GM18861 (cell line): Measurements from ENCODE around the gene PLXNC1.
A peak's percentile ranks its signal among the peaks of the same experiment; 100 is the strongest.

Experiments used
- ATAC-seq: cut with Tn5 transposase; IDR thresholded peaks from one replicate; pipeline ENCODE4 v1.9.1; 2021; ENCODE audit not compliant: unreplicated experiment

PLXNC1 gene

DNA sequence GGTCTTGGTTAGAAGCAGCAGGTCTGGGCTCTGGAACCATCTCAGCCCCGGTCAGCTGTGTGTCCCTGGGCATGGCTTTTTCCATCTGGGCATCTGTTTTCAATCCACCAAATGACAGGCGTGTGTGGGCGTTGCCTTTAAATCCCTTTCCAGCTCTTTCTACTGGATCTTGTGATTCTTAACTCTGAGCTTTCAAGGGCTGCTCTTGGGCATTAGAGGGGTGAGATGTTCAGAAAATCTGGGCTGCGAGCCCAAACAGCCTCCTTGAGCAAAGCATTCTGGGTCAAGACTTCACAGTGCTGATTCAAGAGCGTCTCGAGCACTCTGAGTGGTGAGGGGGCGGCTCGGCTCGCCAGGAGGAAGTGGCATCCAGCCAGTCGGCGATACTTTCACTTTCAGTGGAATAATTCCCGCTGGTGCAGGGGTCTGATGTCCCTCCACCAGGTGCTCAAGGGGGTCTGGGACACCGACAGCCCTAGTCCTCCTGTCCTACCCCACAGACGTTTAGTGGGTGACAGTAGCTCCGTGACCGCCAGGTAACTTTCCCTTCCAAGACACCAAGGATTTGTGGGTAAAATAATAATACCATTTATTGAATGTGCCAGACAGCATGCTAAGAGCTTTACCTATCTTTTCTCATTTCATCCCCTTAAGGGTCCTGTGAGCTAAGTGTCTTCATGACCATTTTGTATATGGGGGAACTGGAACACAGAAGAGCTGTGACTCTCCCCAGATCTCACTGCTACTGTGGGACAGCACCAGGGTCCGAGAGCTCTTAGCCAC is 114.0 kb downstream of the PLXNC1 start:
- peak; percentile 48 for ATAC-seq

DNA sequence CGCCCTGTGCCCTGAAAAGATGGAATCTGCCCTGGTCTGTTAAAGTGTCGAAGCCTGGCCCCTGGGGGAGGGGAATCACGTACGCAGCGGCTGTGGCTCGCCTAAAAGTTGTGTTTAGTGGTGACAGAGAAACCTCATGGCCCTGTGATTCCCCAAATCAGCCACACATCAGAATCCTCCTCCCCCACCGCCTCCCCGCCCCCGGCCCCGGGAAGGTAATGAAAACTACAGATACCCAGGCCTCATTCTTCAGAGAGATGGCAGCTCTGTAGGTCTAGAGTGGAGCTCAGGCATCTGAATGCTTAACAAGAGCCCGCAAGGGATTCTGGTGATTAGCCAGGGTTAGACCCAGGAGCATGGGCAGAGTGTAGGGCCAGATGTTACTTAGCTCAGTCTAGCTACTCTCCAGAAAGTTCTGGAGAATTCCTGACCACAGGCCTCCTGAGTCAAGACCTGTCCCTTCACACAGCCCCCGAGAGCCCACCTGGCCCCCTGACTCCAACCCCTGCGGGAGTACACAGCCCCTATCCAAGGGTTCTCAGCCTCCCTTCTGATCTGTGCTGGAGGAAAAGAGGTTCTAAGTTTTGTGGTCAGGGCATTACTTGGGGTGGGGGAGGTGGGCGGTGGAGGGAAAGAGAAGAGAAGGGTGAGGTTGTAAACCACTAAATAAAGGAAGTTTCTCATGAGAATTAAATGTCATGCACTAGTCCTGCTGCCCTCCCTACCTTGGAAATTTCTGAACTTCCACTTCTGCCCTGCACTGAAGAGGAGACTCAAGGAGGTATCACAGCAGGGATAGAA is 114.8 kb downstream of the PLXNC1 start:
- no peak for ATAC-seq

DNA sequence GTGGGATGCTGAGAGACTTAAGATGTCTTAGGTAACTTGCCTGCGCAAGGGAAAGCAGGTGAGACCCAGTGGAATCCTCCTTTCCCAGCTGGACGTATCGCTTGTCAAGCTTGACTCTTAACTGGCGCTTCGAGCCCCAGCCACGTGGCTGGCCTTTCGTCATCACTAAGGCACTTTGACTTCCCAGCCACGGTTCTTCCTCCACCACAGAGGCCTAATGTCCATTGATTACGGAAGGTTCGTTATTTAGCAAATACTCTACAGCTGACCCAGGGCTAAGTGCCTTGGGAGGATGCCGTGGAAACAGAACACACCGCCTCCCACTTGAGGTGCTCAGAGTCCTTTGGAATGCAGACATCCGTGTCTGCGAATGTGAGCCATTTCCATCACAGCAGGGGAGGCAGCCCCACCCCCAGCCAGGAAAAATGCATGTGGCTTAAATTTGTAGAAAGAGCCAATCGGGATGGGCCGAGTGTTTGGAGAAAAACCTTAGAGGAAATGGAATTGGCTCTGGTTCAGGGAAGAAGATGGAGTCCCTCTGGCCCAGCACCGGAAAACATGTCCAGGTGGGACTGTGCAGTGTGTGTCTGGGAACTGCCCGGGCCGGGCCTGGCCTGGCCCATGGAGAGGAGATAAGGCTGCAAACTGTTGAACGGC is 115.7 kb downstream of the PLXNC1 start:
- ATAC-seq = no peak

GRCh38 chr12:94264736-94265485 is 116.5 kb downstream of the PLXNC1 start:
- no peak for ATAC-seq

DNA sequence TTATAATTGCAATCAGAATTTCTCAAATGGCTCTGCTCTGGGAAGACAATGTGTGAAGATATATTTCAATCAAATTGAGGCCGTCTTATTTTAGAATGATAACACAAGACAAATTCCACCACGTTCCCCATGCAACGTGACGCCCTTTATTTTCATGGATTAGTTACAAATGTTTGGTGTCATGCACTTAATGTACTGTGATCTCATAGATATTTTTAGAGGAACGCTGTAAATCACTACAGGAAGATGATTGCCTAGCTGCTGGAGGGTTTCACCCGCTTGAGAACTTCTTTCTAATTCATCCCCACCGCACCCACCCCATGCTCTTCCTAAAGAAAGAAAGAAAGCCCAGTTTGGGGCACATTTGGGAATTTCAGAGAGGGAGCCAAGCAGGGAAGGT is 117.2 kb downstream of the PLXNC1 start:
- no peak for ATAC-seq

DNA sequence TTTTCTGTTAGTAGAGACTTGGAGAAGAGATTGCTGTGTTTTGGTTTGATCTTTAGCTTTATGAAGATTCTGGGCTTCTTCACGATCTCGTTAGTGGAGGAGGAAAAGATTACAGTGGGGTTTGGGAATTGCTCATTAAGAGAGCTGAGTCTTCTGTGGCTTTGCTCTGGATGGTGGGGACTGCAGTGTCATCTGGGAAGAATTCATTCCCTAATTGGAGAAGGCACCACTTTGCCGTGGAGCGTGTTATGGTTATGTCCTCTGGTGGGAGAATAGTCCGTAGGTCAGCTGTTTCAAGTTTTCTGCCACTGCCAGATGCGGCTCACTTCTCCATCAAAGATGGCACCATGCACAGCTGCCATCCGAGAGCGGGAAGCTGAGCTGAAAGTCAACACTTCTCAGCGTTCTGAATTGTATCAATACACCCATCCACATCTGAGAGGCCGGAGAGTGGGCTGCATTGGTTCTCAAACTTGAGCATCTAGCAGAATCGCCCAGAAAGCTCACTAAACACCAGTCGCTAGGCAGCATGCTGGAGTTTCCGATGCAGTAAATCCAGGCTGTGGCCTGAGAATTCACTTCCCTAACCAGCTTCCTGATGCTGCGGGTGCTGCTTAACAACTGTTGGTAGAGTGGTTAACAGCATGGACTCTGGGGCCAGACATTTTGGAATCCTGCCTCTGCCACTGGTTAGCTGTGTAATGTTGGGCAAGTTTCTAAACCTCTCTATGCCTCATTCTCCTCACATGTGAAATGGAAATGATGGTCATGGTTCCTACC is 117.8 kb downstream of the PLXNC1 start:
- no peak for ATAC-seq

- ATAC-seq = no peak
These were observed 118.6 kb downstream of the PLXNC1 start for GRCh38 chr12:94266796-94267536.

DNA sequence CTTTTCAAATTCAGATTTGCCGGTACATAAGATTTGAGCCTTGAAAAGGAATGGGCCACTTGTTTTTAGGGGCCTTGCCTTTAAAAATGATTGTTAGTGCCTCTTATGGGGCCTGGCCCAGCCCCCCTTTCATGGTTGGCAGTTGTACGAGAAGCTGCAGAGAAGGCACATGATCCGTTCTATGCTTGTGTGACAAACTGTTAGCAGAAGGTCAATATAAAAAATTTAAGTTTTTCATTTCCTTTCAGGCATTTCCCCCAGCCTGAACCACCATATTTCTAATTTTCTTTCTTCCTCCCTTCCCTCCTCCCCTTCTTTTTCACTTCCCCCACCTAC is 119.1 kb downstream of the PLXNC1 start:
- no peak for ATAC-seq

DNA sequence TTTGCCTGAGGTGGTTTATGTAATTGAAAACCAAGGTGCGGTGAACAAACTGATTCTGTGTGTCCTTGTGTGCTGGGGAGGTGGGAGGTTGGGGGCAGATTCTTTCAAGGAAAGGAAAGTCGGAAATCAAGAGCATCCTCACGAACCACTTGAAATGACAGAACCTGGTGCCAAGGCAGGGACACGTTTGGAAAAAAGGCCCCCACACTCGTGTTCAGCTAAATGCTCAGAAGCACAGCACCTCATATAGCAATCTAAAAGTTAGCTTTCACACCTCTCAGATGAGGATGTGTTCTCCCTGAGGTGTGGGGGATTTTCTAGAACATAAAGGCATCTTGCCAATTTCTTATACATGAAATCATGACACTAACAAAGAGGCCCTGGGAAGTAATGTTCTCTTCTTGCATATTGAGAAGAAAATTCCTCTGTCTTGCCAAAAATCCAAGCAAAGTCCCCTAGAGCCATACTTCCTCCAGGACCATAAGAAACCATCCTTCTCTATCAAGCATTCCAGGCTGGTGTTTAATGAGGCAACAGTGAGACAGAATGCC is 119.6 kb downstream of the PLXNC1 start:
- ATAC-seq = no peak

DNA sequence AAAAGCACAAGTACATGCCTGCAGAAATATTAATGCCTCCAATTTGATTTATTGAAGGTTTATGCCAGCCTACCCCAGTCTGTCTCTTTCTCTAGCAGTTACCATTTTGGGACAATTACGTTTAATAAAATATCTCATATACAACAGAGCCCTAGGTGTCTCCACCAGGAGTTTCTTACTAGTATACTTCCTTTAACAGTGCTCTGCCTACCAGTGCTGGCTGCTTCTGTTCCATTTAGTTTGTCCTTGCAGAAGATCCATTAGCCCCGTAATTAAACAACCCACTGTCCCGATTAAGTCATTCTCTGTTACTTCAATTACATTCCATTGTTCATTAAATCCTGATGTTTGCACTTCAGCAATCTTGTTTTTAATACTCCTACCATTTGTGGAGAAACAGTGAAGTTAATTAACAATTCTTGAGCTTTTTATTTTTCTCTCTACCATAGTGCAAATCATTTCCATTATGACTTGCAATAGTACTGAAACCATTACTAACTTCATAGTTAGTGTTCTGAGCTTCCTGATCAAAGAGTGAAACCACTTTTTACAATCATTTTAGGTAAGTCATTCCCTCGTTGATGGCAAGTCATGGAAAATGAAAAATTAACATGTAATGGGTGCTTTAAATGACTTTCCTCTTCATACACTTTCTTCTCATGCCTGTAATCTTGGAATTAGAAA is 121.1 kb downstream of the PLXNC1 start:
- peak; percentile 51 for ATAC-seq

DNA sequence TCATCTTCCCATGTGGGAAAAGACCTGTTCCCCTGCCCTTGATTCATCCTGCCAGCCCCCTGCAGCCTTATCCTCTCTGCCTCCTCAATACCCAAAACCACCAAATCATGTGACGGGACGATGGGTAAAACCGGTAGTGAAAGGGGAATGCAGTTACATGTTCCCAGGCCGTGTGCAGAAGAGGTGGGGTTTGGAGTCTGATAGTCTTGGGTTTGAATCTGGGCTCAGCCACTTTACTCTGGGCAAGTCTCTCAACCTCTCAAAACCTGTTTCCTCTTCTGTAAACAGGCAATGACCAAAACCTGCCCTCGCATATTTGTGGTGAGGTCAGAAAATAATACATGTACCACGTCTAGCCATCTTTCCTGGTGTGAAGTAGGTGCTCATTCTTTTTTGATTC is 123.0 kb downstream of the PLXNC1 start:
- no peak for ATAC-seq

GRCh38 chr12:94272280-94272679 is 123.9 kb downstream of the PLXNC1 start:
- ATAC-seq = no peak

DNA sequence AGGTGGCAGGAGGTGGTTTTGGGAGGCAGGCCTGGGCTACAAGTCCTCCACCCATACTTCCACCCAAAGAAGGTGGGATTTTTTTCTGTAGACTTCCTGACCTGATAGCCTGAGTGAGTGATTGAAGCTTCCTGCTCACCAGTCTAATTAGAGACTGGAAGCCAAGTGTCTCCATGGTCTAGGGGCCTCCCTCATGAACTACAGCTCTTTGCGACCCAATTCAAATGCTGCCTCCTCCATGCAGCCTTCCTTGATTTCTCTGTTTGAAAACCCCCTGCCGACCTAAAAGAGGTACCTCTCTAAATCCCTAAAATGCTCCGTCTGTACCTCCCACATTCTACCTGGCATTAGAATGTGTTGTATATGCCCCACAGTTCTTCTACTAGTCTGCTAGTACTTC is 124.9 kb downstream of the PLXNC1 start:
- ATAC-seq = no peak

DNA sequence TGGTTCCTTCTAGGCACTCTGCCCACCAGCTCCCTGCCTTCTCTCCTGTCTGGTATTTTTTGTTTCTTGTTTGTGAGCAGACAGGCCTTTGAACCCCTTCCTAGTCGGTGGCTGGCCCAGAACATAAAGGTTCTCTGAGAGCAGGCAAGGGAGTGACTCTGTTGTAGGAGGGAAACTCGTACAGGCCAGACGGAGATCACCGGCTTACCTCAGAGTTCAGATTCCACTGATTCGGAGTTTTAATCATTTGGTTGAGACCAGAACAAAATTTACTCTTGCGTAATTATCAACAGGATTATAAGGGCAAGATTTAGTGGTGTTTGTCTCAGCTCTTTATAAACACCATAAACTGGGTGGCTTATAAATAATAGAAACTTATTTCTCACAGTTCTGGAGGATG is 128.3 kb downstream of the PLXNC1 start:
- no peak for ATAC-seq

DNA sequence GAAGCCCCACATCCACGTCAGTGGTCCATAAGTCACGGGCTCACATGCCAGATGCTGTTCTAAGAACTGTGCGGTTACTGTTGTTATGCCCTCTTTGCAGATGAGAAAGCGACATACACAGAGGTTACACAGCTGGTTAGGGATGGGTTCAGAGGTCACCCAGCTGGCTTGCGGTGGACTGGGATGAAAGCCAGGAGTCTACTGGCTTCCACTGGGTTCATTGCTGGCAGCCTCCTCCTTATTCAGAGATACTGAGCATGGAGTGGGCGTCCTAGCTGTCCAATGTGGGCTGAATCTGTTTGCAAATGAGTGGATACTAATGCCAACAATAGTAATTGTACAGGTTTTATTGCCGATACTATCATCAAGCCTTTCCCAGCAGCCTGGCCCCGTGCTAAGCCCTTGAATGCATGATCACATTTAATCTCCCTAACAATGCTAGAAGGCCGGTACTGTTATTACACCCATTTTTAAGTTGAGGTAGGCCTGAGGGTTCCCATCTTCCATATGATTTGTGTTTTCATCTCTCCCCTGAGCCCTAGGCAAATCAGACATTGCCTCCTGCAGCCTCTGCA is 129.1 kb downstream of the PLXNC1 start:
- ATAC-seq = no peak

DNA sequence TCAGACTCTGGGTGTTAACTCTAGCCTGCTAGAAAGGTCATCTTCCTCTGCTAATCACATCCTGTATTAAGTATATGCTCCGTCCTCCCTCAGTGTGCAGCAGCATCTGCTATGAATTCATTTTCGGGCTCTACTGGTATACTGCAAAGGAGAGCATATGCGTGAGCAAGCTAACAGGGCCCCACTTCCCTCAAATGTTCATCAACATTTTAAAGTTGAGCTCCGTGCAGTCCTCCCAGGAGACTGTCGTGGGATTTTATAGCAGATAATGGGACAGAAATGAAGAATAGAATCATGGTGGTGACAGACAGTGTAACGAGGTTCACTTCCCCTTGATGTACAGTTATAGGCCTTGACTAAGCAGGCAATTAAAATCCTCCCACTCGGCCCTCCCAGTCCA is 131.7 kb downstream of the PLXNC1 start:
- no peak for ATAC-seq

DNA sequence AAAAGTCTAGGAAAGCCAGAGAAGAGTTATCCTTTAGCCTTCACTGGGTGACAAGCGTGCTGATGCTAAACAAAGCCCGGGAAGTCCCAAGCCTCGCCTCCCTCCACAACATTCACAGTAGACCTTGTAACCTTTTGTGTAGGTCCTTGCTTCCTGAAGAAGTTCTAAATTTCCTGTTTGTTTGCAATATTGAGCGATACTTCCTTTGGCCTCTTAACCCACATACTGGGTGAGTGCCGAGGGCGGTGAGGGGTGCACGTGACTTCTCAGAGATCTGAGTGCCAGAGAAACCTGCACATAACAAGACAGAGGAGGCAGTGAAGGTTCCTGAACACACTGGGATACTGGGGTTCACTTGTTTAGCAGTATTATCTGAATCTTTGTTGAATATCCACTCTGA is 134.3 kb downstream of the PLXNC1 start:
- no peak for ATAC-seq

DNA sequence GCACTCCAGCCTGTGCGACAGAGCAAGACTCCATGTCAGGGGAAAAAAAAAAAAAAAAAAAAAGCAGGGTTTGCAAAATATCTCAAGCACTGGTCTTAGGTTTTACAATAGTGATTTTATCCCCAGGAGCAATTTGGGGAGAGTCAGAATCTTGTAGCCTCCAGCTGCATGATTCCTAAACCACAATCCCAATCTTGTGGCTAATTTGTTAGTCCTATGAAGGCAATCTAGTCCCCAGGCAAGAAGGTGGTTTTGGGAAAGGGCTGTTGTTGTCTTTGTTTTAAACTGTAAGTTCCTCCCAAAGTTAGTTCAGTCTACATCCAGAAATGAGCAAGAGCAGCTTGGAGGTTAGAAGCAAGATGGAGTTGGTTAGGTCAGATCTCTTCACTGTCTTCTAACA is 135.7 kb downstream of the PLXNC1 start:
- no peak for ATAC-seq

- ATAC-seq = no peak
These were observed 136.5 kb downstream of the PLXNC1 start for GRCh38 chr12:94284859-94285258.
